Peyer's patch (tissue), 4 donors: ENCODE measurements around the gene LTA. TPM values are rescaled to one million over a fixed set of nuclear protein-coding genes. Genes with fewer than 3 reads are reported as not detected.

Source experiments
- DNase-seq, 3 donors: peaks; one replicate each; pipeline ENCODE4 v3.0.0-alpha.2; 2017 to 2019
- H3K27ac ChIP-seq, 4 donors: fragments of 200-600 bp; sonication (generic); one replicate each; pipeline ENCODE4 v1.5.1; 2016 to 2019
- H3K27me3 ChIP-seq, 2 donors: fragments of 200-600 bp; sonication (generic); one replicate each; pipeline ENCODE4 v1.5.1; 2019
- H3K36me3 ChIP-seq, 3 donors: fragments of 200-600 bp; sonication (generic); one replicate each; pipeline ENCODE4 v1.5.1; 2016 to 2019
- H3K4me1 ChIP-seq, 4 donors: fragments of 200-600 bp; sonication (generic); one replicate each; pipeline ENCODE4 v1.5.1; 2016 to 2019
- H3K4me3 ChIP-seq, 4 donors: fragments of 200-600 bp; sonication (generic); 1 replicate in 3 of 4; 2 replicates in 1 of 4; pipeline ENCODE4 v1.5.1; 2016 to 2019; ENCODE audit warnings: mild to moderate bottlenecking in 1 of 4
- H3K9me3 ChIP-seq, 4 donors: fragments of 200-600 bp; sonication (generic); one replicate each; pipeline ENCODE4 v1.5.1; 2016 to 2019; ENCODE audit warnings: mild to moderate bottlenecking in 1 of 4
- CTCF ChIP-seq, 6 experiments: fragments of 450-650 bp in 4 of 6; fragments of 200-600 bp in 2 of 6; sonication (generic) in 1 of 6; IDR thresholded peaks; one replicate each; pipeline ENCODE4 v1.5.1; 2017 to 2019; ENCODE audit warnings: antibody characterized with exemption in 6 of 6, mild to moderate bottlenecking in 3 of 6, moderate library complexity in 1 of 6
- POLR2A ChIP-seq, 2 donors: fragments of 450-650 bp; IDR thresholded peaks; one replicate each; pipeline ENCODE4 v1.5.1; 2017; ENCODE audit warnings: antibody characterized with exemption in 2 of 2, mild to moderate bottlenecking in 2 of 2, moderate library complexity in 2 of 2
- total RNA-seq, 4 donors: library from RNA; depleted of rRNA; stranded (reverse); fragments of >200 nt; gene quantifications; one replicate each; pipeline ENCODE4 v1.1.0, GENCODE V29; 2016

Gene LTA
- total RNA-seq, 4 donors from 2014 or later = not detected

- TF ChIP-seq CTCF (IDR thresholded peaks at IDR 0.05) = no peak
- no peak for TF ChIP-seq POLR2A (IDR thresholded peaks at IDR 0.05)
- peaks cover 0 to 20% (median 3%) of the 10 kb centered on the region in 4 donors for H3K4me1 ChIP-seq
- H3K27ac ChIP-seq = peak overlapping the region in 1 of 4 donors; percentile 73
- no peaks in the 10 kb centered on the region for H3K9me3 ChIP-seq
- DNase-seq = no peak
- H3K27me3 ChIP-seq = no peaks in the 10 kb centered on the region
- H3K4me3 ChIP-seq = no peak overlapping the region
- H3K36me3 ChIP-seq = no peaks in the 10 kb centered on the region
Measured at GRCh38 chr6:31569861-31570536, 2.1 kb upstream of the LTA start.

GRCh38 chr6:31573239-31574105, 1.4 kb downstream of the LTA start:
- no peak for DNase-seq
- TF ChIP-seq CTCF (IDR thresholded peaks at IDR 0.05) (no peak), POLR2A (IDR thresholded peaks at IDR 0.05) (no peak)
- Histone ChIP-seq H3K27ac (peak overlapping the region in 3 of 4 donors; percentile 72 to 93 (median 76)), H3K4me3 (no peak overlapping the region), H3K9me3 (no peaks in the 10 kb centered on the region), H3K4me1 (peaks cover 0 to 31% (median 3%) of the 10 kb centered on the region in 4 donors), H3K27me3 (no peaks in the 10 kb centered on the region), H3K36me3 (no peaks in the 10 kb centered on the region)

GRCh38 chr6:31574106-31575061, 2.3 kb downstream of the LTA start:
- Histone ChIP-seq H3K27ac (peak overlapping the region; percentile 68 to 93 (median 73)), H3K9me3 (no peaks in the 10 kb centered on the region), H3K27me3 (no peaks in the 10 kb centered on the region), H3K4me3 (peak overlapping the region in 1 of 4 donors; percentile 55), H3K36me3 (no peaks in the 10 kb centered on the region), H3K4me1 (peaks cover 0 to 24% (median under 1%) of the 10 kb centered on the region in 4 donors)
- TF ChIP-seq POLR2A (IDR thresholded peaks at IDR 0.05) (no peak), CTCF (IDR thresholded peaks at IDR 0.05) (no peak)
- no peak for DNase-seq

GRCh38 chr6:31575335-31575901, 3.3 kb downstream of the LTA start, which contains the start of gene TNF:
Gene TNF, plus strand, starts transcription at chr6:31575565. Its CDS starts 177 bp downstream, at chr6:31575742.
- peak within 1 kb of the TSS; percentile 68 to 93 (median 73) for H3K27ac ChIP-seq
- no peaks in the 10 kb centered on the region for H3K9me3 ChIP-seq
- DNase-seq = peak in 2 of 3 donors; percentile 85 to 91
- TF ChIP-seq POLR2A (IDR thresholded peaks at IDR 0.05) = peak in 1 of 2 donors; percentile 41
- TF ChIP-seq CTCF (IDR thresholded peaks at IDR 0.05) = no peak
- peaks cover 0 to 23% (median 4%) of the 10 kb centered on the region in 4 donors for H3K4me1 ChIP-seq
- no peaks in the 10 kb centered on the region for H3K36me3 ChIP-seq
- H3K4me3 ChIP-seq = peak within 1 kb of the TSS; percentile 34 to 55 (median 41)
- no peaks in the 10 kb centered on the region for H3K27me3 ChIP-seq
